ENCODE data around the gene CHRM5. TPM values are rescaled to one million over a fixed set of nuclear protein-coding genes. Genes with fewer than 3 reads are reported as not detected.
"Not testable (repeated sequence)": the region's sequence is repeated elsewhere in the genome, so short reads cannot be mapped to it uniquely, and the experiment has no call there.

The CHRM5 gene
- polyA plus RNA-seq, 1 experiment, result 0.04 TPM

- Histone ChIP-seq H3K27me3 (ENCODE audit: control insufficient read depth, insufficient read depth, low read length) (no peaks in the 10 kb centered on the region), H3K4me3 (ENCODE audit: low read depth, low read length) (no peak overlapping the region), H3K36me3 (ENCODE audit: control insufficient read depth, insufficient read depth, low read length) (no peaks in the 10 kb centered on the region)
- TF ChIP-seq CTCF (IDR thresholded peaks at IDR 0.05; ENCODE audit: insufficient read depth, low read depth, low read length), result no peak
- ChIA-PET POLR2A (no interaction called here), CTCF (interaction anchor here (1.7 kb wide), 1 partner anchor 13 kb away, joined by 4 read pairs; no protein-coding TSS in a partner anchor)
- no peak for DNase-seq (ENCODE audit: low read depth)
Observed at GRCh38 chr15:34047893-34048775, 79.8 kb downstream of the CHRM5 start.

- Histone ChIP-seq H3K27me3 (ENCODE audit: control insufficient read depth, insufficient read depth, low read length) (no peaks in the 10 kb centered on the region), H3K36me3 (ENCODE audit: control insufficient read depth, insufficient read depth, low read length) (no peaks in the 10 kb centered on the region), H3K4me3 (ENCODE audit: low read depth, low read length) (no peak overlapping the region)
- CTCF ChIA-PET, result no interaction called here
- POLR2A ChIA-PET, result interaction anchor here (0.6 kb wide), 1 partner anchor 11 kb away, joined by 4 read pairs; no protein-coding TSS in a partner anchor
- no peak for TF ChIP-seq CTCF (IDR thresholded peaks at IDR 0.05; ENCODE audit: insufficient read depth, low read depth, low read length)
- DNase-seq (ENCODE audit: low read depth), result no peak
Observed at GRCh38 chr15:34049112-34049511, 80.8 kb downstream of the CHRM5 start.

GRCh38 chr15:34050385-34050784 lies 82.1 kb downstream of the CHRM5 start:
- DNase-seq (ENCODE audit: low read depth); H3K27me3 ChIP-seq (ENCODE audit: control insufficient read depth, insufficient read depth, low read length); H3K36me3 ChIP-seq (ENCODE audit: control insufficient read depth, insufficient read depth, low read length); H3K4me3 ChIP-seq (ENCODE audit: low read depth, low read length); POLR2A ChIA-PET: not testable (repeated sequence)
- CTCF ChIA-PET, result interaction anchor here (0.9 to 1.2 kb wide), 2 partner anchors 9 to 11 kb away, joined by 3 read pairs; no protein-coding TSS in a partner anchor

GRCh38 chr15:34054081-34054707 lies 85.9 kb downstream of the CHRM5 start:
- ChIA-PET POLR2A (no interaction called here), CTCF (no interaction called here)
- Histone ChIP-seq H3K4me3 (ENCODE audit: low read depth, low read length) (no peak overlapping the region), H3K27me3 (ENCODE audit: control insufficient read depth, insufficient read depth, low read length) (no peaks in the 10 kb centered on the region), H3K36me3 (ENCODE audit: control insufficient read depth, insufficient read depth, low read length) (no peaks in the 10 kb centered on the region)
- no peak for DNase-seq (ENCODE audit: low read depth)
- TF ChIP-seq CTCF (IDR thresholded peaks at IDR 0.05; ENCODE audit: insufficient read depth, low read depth, low read length), result no peak

GRCh38 chr15:34055868-34056595 lies 87.7 kb downstream of the CHRM5 start:
- no peak for TF ChIP-seq CTCF (IDR thresholded peaks at IDR 0.05; ENCODE audit: insufficient read depth, low read depth, low read length)
- no peak overlapping the region for H3K4me3 ChIP-seq (ENCODE audit: low read depth, low read length)
- DNase-seq (ENCODE audit: low read depth), result peak; percentile 64
- no peaks in the 10 kb centered on the region for H3K27me3 ChIP-seq (ENCODE audit: control insufficient read depth, insufficient read depth, low read length)
- H3K36me3 ChIP-seq (ENCODE audit: control insufficient read depth, insufficient read depth, low read length), result no peaks in the 10 kb centered on the region
- ChIA-PET POLR2A (no interaction called here), CTCF (interaction anchor here (1.0 to 1.6 kb wide), 2 partner anchors 54 to 312 kb away, joined by 3 to 6 read pairs; partner anchors contain the start of gene LPCAT4)

Data from BJ (cell line).